ENCODE data around the gene RASL11A.

DNA sequence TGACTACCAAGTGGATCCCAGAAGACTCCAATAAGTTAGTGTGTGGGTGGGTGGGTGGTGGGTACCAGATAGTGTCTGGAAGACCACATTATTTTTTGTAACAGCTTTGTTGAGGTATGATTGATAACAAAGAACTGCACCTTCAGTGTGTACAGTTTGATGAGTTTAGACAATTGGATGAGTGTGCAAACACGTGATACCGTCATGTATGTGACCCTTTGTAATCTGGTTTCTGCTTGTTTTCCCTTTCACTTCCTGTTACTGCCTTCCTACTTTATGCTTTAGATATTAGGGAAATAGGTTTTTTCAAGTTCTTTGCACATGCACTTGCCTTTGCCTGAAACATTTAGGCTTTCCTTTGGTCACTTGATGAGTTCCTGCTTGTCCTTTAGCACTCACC is 10.8 kb upstream of the RASL11A start:
- no peak for TF ChIP-seq POLR2A (IDR thresholded peaks at IDR 0.05)
- TF ChIP-seq, protein P1, sequence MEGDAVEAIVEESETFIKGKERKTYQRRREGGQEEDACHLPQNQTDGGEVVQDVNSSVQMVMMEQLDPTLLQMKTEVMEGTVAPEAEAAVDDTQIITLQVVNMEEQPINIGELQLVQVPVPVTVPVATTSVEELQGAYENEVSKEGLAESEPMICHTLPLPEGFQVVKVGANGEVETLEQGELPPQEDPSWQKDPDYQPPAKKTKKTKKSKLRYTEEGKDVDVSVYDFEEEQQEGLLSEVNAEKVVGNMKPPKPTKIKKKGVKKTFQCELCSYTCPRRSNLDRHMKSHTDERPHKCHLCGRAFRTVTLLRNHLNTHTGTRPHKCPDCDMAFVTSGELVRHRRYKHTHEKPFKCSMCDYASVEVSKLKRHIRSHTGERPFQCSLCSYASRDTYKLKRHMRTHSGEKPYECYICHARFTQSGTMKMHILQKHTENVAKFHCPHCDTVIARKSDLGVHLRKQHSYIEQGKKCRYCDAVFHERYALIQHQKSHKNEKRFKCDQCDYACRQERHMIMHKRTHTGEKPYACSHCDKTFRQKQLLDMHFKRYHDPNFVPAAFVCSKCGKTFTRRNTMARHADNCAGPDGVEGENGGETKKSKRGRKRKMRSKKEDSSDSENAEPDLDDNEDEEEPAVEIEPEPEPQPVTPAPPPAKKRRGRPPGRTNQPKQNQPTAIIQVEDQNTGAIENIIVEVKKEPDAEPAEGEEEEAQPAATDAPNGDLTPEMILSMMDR (IDR thresholded peaks at IDR 0.05): no peak
